ENCODE data around the gene RERGL. TPM values are rescaled to one million over a fixed set of nuclear protein-coding genes. Genes with fewer than 3 reads are reported as not detected.

Gene RERGL
- total RNA-seq, 1 donor: not detected

DNA sequence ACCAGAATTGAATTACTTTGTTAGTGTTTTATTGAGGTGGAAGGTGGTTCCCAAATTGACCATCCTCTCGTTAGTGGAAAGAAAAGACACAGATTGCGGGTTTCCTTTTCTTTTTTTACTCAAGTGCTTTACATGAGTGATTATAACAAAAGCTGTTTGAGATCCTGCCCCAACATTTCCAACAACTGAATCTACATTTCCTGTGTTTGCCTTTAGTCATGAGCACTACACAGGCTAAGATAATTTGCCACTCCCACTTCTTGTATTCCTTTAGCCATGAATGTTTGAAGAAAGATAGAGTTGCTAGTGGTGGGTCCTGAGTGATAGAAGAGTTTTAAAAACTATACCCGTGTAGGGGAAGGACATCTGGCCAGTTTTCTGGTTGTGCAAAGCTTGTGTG is 16.0 kb downstream of the RERGL start:
- no peaks in the 10 kb centered on the region for H4K20me1 ChIP-seq (ENCODE audit: insufficient read depth, low read length)
- DNase-seq (ENCODE audit: insufficient read length, low spot score, missing footprints): no peak
- no peaks in the 10 kb centered on the region for H3K36me3 ChIP-seq (ENCODE audit: insufficient read depth, low read length)
- TF ChIP-seq, protein P1, sequence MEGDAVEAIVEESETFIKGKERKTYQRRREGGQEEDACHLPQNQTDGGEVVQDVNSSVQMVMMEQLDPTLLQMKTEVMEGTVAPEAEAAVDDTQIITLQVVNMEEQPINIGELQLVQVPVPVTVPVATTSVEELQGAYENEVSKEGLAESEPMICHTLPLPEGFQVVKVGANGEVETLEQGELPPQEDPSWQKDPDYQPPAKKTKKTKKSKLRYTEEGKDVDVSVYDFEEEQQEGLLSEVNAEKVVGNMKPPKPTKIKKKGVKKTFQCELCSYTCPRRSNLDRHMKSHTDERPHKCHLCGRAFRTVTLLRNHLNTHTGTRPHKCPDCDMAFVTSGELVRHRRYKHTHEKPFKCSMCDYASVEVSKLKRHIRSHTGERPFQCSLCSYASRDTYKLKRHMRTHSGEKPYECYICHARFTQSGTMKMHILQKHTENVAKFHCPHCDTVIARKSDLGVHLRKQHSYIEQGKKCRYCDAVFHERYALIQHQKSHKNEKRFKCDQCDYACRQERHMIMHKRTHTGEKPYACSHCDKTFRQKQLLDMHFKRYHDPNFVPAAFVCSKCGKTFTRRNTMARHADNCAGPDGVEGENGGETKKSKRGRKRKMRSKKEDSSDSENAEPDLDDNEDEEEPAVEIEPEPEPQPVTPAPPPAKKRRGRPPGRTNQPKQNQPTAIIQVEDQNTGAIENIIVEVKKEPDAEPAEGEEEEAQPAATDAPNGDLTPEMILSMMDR (IDR thresholded peaks at IDR 0.05; ENCODE audit: extremely low read depth, low read depth, low read length): no peak
- H3K4me1 ChIP-seq (ENCODE audit: insufficient read depth, low read length): no peaks in the 10 kb centered on the region
- no peaks in the 10 kb centered on the region for H3K79me2 ChIP-seq (ENCODE audit: insufficient read depth, low read length)
- no peak overlapping the region for H3K4me2 ChIP-seq (ENCODE audit: insufficient read depth, low read length)
- H3K27me3 ChIP-seq (ENCODE audit: insufficient read depth, low read length): no peaks in the 10 kb centered on the region
- no peak overlapping the region for H3K4me3 ChIP-seq (ENCODE audit: insufficient read depth, low read length)
- no peak overlapping the region for H2AFZ ChIP-seq (ENCODE audit: low read length)
- H3K9me3 ChIP-seq (ENCODE audit: low read depth, low read length): no peaks in the 10 kb centered on the region
- no peak overlapping the region for H3K27ac ChIP-seq (ENCODE audit: low read depth, low read length)

DNA sequence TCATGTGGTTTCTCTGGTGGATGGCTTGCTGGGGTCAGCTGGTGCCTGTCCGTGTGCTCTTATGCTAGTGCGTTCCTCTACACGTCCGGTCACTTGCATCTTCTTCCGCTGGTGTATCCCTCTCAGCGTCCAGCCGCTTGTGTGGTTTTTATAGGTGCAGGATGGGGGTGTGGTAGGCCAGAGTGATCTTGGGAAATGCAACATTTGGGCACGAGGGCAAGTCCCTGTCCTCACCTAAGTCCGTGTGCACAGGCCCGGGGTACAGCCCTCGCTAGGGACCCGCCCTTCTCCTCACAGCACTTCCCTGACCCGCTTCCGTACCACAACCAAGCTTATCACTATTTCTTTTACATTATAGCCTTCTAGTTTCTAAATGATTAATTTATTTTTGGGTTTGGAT is 17.3 kb downstream of the RERGL start:
- TF ChIP-seq, protein P1 (IDR thresholded peaks at IDR 0.05; ENCODE audit: extremely low read depth, low read depth, low read length): no peak
- Histone ChIP-seq H3K36me3 (ENCODE audit: insufficient read depth, low read length) (no peaks in the 10 kb centered on the region), H3K79me2 (ENCODE audit: insufficient read depth, low read length) (no peaks in the 10 kb centered on the region), H3K4me1 (ENCODE audit: insufficient read depth, low read length) (no peaks in the 10 kb centered on the region), H2AFZ (ENCODE audit: low read length) (no peak overlapping the region), H4K20me1 (ENCODE audit: insufficient read depth, low read length) (no peaks in the 10 kb centered on the region), H3K4me3 (ENCODE audit: insufficient read depth, low read length) (no peak overlapping the region), H3K9me3 (ENCODE audit: low read depth, low read length) (no peaks in the 10 kb centered on the region), H3K27ac (ENCODE audit: low read depth, low read length) (no peak overlapping the region), H3K4me2 (ENCODE audit: insufficient read depth, low read length) (no peak overlapping the region), H3K27me3 (ENCODE audit: insufficient read depth, low read length) (no peaks in the 10 kb centered on the region)
- DNase-seq (ENCODE audit: insufficient read length, low spot score, missing footprints): no peak

DNA sequence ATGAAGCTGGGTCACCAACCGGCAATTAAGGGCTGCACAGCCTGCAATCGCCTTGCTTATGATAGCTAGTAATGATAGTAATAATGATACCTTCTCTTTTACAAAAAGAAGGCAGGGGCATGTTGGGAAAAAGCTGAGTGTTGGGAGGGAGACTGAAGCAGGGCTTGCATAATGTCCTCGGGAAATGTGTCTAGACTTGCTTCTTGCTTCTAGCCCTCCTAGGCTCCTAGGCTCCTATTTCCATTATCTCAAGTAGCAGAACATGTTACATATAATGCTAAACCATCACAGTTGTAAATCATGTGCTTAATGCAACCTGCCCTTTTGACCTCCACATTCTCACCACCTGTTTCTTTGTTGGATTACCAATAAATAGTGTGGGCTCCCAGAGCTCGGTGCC is 18.7 kb downstream of the RERGL start:
- Histone ChIP-seq H4K20me1 (ENCODE audit: insufficient read depth, low read length) (no peaks in the 10 kb centered on the region), H3K36me3 (ENCODE audit: insufficient read depth, low read length) (no peaks in the 10 kb centered on the region), H3K79me2 (ENCODE audit: insufficient read depth, low read length) (no peaks in the 10 kb centered on the region), H3K4me2 (ENCODE audit: insufficient read depth, low read length) (no peak overlapping the region), H3K4me1 (ENCODE audit: insufficient read depth, low read length) (no peaks in the 10 kb centered on the region), H3K27ac (ENCODE audit: low read depth, low read length) (no peak overlapping the region), H3K27me3 (ENCODE audit: insufficient read depth, low read length) (no peaks in the 10 kb centered on the region), H2AFZ (ENCODE audit: low read length) (no peak overlapping the region), H3K4me3 (ENCODE audit: insufficient read depth, low read length) (no peak overlapping the region), H3K9me3 (ENCODE audit: low read depth, low read length) (no peaks in the 10 kb centered on the region)
- TF ChIP-seq, protein P1 (IDR thresholded peaks at IDR 0.05; ENCODE audit: extremely low read depth, low read depth, low read length): no peak
- DNase-seq (ENCODE audit: insufficient read length, low spot score, missing footprints): no peak

DNA sequence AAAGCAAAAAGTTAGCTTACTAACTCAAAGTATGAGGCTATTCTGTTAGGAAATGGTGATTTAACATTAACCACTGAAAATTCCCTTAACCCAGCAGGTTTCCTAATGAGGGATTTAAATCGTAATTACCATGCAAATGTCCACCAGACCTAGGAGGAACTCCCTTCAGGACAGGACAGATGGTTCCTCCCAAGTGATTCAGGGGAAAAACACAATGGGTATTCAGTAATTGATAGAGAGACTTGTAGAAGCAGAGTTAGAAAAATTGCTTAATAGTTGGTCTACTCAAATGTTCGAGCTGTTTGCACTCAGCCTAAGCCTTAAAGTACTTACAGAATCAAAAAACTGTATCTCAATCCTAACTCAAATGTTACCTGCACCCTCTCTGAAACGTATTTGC is 21.6 kb downstream of the RERGL start:
- Histone ChIP-seq H4K20me1 (ENCODE audit: insufficient read depth, low read length) (no peaks in the 10 kb centered on the region), H3K79me2 (ENCODE audit: insufficient read depth, low read length) (no peaks in the 10 kb centered on the region), H3K4me1 (ENCODE audit: insufficient read depth, low read length) (no peaks in the 10 kb centered on the region), H3K27ac (ENCODE audit: low read depth, low read length) (no peak overlapping the region), H3K27me3 (ENCODE audit: insufficient read depth, low read length) (no peaks in the 10 kb centered on the region), H3K36me3 (ENCODE audit: insufficient read depth, low read length) (no peaks in the 10 kb centered on the region), H3K4me3 (ENCODE audit: insufficient read depth, low read length) (no peak overlapping the region), H3K4me2 (ENCODE audit: insufficient read depth, low read length) (no peak overlapping the region), H3K9me3 (ENCODE audit: low read depth, low read length) (no peaks in the 10 kb centered on the region), H2AFZ (ENCODE audit: low read length) (no peak overlapping the region)
- TF ChIP-seq, protein P1 (IDR thresholded peaks at IDR 0.05; ENCODE audit: extremely low read depth, low read depth, low read length): no peak
- DNase-seq (ENCODE audit: insufficient read length, low spot score, missing footprints): no peak

All from osteoblast (primary cell).